ENCODE data around the gene URI1.
"Not testable (repeated sequence)": the region's sequence is repeated elsewhere in the genome, so short reads cannot be mapped to it uniquely, and the experiment has no call there.

Gene URI1

GRCh38 chr19:30024091-30024490 lies 82.1 kb downstream of the URI1 start:
- no peak for DNase-seq (ENCODE audit: low spot score)

GRCh38 chr19:30026933-30027332 lies 84.9 kb downstream of the URI1 start:
- DNase-seq (ENCODE audit: low spot score): no peak

GRCh38 chr19:30028118-30028991 lies 86.3 kb downstream of the URI1 start:
- no peak for DNase-seq (ENCODE audit: low spot score)

- no peak for DNase-seq (ENCODE audit: low spot score)
Observed at GRCh38 chr19:30028992-30029343, 86.9 kb downstream of the URI1 start.

GRCh38 chr19:30029721-30030510 lies 87.9 kb downstream of the URI1 start:
- peak; percentile 36 for DNase-seq (ENCODE audit: low spot score)

- DNase-seq (ENCODE audit: low spot score): no peak
Observed at GRCh38 chr19:30034321-30034720, 92.3 kb downstream of the URI1 start.

- no peak for DNase-seq (ENCODE audit: low spot score)
Observed at GRCh38 chr19:30036154-30037129, 94.4 kb downstream of the URI1 start.

- no peak for DNase-seq (ENCODE audit: low spot score)
Observed at GRCh38 chr19:30037835-30038234, 95.8 kb downstream of the URI1 start.

GRCh38 chr19:30041931-30042330 lies 99.9 kb downstream of the URI1 start:
- not testable (repeated sequence) for DNase-seq (ENCODE audit: low spot score)

- not testable (repeated sequence) for DNase-seq (ENCODE audit: low spot score)
Observed at GRCh38 chr19:30043008-30043407, 101.0 kb downstream of the URI1 start.

GRCh38 chr19:30044273-30045248 lies 102.5 kb downstream of the URI1 start:
- DNase-seq (ENCODE audit: low spot score): no peak

- no peak for DNase-seq (ENCODE audit: low spot score)
Observed at GRCh38 chr19:30046522-30046921, 104.5 kb downstream of the URI1 start.

- DNase-seq (ENCODE audit: low spot score): no peak
Observed at GRCh38 chr19:30047432-30047831, 105.4 kb downstream of the URI1 start.

- peak; percentile 78 for DNase-seq (ENCODE audit: low spot score)
Observed at GRCh38 chr19:30049226-30049625, 107.2 kb downstream of the URI1 start.

GRCh38 chr19:30049846-30050667 lies 108.0 kb downstream of the URI1 start:
- DNase-seq (ENCODE audit: low spot score): no peak

- no peak for DNase-seq (ENCODE audit: low spot score)
Observed at GRCh38 chr19:30052122-30053075, 110.4 kb downstream of the URI1 start.

- no peak for DNase-seq (ENCODE audit: low spot score)
Observed at GRCh38 chr19:30053558-30053957, 111.5 kb downstream of the URI1 start.

GRCh38 chr19:30054210-30054609 lies 112.2 kb downstream of the URI1 start:
- no peak for DNase-seq (ENCODE audit: low spot score)

GRCh38 chr19:30056580-30056979 lies 114.5 kb downstream of the URI1 start:
- DNase-seq (ENCODE audit: low spot score): no peak
